Neural cell (in vitro differentiated cells): Measurements from ENCODE around the gene PAOX.

Source experiments
- EZH2 ChIP-seq: fragments of 200-600, 300-800 bp; shearing (Covaris generic), sonication (generic); IDR thresholded peaks from 2 replicates; pipeline ENCODE4 v1.6.1; 2014; ENCODE audit warnings: antibody characterized with exemption, low read length, borderline replicate concordance, mild to moderate bottlenecking; ENCODE audit not compliant: insufficient read depth, poor library complexity, severe bottlenecking
- POLR2AphosphoS5 ChIP-seq: IDR thresholded peaks from 2 replicates; pipeline ENCODE4 v1.6.1; 2012
- SMC3 ChIP-seq: fragments of 450-650 bp; conservative IDR thresholded peaks from 2 replicates; pipeline ENCODE4 v1.6.1; 2014; ENCODE audit warnings: antibody characterized with exemption, mild to moderate bottlenecking, moderate library complexity; ENCODE audit not compliant: poor library complexity
- TAF1 ChIP-seq: IDR thresholded peaks from 2 replicates; pipeline ENCODE4 v1.6.1; 2012; ENCODE audit warnings: low read depth
- TF ChIP-seq, protein P1 (sequence below): fragments of 450-650 bp; IDR thresholded peaks from 2 replicates; pipeline ENCODE4 v1.5.1; 2014; ENCODE audit warnings: antibody characterized with exemption, mild to moderate bottlenecking, moderate library complexity; ENCODE audit not compliant: poor library complexity, severe bottlenecking
- TF ChIP-seq, protein P2 (sequence below): IDR thresholded peaks from 2 replicates; pipeline ENCODE4 v1.6.1; 2012; ENCODE audit warnings: borderline replicate concordance

- TF ChIP-seq, protein P1, sequence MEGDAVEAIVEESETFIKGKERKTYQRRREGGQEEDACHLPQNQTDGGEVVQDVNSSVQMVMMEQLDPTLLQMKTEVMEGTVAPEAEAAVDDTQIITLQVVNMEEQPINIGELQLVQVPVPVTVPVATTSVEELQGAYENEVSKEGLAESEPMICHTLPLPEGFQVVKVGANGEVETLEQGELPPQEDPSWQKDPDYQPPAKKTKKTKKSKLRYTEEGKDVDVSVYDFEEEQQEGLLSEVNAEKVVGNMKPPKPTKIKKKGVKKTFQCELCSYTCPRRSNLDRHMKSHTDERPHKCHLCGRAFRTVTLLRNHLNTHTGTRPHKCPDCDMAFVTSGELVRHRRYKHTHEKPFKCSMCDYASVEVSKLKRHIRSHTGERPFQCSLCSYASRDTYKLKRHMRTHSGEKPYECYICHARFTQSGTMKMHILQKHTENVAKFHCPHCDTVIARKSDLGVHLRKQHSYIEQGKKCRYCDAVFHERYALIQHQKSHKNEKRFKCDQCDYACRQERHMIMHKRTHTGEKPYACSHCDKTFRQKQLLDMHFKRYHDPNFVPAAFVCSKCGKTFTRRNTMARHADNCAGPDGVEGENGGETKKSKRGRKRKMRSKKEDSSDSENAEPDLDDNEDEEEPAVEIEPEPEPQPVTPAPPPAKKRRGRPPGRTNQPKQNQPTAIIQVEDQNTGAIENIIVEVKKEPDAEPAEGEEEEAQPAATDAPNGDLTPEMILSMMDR, result no peak
- TF ChIP-seq TAF1, result no peak
- no peak for TF ChIP-seq EZH2
- no peak for TF ChIP-seq POLR2AphosphoS5
- TF ChIP-seq, protein P2, sequence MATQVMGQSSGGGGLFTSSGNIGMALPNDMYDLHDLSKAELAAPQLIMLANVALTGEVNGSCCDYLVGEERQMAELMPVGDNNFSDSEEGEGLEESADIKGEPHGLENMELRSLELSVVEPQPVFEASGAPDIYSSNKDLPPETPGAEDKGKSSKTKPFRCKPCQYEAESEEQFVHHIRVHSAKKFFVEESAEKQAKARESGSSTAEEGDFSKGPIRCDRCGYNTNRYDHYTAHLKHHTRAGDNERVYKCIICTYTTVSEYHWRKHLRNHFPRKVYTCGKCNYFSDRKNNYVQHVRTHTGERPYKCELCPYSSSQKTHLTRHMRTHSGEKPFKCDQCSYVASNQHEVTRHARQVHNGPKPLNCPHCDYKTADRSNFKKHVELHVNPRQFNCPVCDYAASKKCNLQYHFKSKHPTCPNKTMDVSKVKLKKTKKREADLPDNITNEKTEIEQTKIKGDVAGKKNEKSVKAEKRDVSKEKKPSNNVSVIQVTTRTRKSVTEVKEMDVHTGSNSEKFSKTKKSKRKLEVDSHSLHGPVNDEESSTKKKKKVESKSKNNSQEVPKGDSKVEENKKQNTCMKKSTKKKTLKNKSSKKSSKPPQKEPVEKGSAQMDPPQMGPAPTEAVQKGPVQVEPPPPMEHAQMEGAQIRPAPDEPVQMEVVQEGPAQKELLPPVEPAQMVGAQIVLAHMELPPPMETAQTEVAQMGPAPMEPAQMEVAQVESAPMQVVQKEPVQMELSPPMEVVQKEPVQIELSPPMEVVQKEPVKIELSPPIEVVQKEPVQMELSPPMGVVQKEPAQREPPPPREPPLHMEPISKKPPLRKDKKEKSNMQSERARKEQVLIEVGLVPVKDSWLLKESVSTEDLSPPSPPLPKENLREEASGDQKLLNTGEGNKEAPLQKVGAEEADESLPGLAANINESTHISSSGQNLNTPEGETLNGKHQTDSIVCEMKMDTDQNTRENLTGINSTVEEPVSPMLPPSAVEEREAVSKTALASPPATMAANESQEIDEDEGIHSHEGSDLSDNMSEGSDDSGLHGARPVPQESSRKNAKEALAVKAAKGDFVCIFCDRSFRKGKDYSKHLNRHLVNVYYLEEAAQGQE, result no peak
- no peak for TF ChIP-seq SMC3
These were observed 41.0 kb downstream of the PAOX start for GRCh38 chr10:133420028-133420427.
